AG04449 (cell line): Measurements from ENCODE around the gene NHERF2.

Experiments
- CTCF ChIA-PET: fragments of 350-600 bp; formaldehyde crosslinking; extraction: SDS; loops from one replicate; lab custom pipeline; 2021; ENCODE audit warnings: antibody characterized with exemption; lab: Yijun Ruan, JAX
- POLR2A ChIA-PET: fragments of 400-600, 350-600 bp; formaldehyde crosslinking; extraction: SDS; loops from one replicate; lab custom pipeline; 2020; ENCODE audit warnings: antibody characterized with exemption, inconsistent platforms; lab: Yijun Ruan, JAX
- DNase-seq: peaks from one replicate; pipeline ENCODE4 v3.0.0-alpha.2; 2010; ENCODE audit warnings: low read depth, low spot score
- H3K4me3 ChIP-seq: 2 replicates; pipeline ENCODE4 v1.5.1; 2011; ENCODE audit warnings: low read depth, mild to moderate bottlenecking, control low read depth, low read length
- CTCF ChIP-seq: IDR thresholded peaks from one replicate; pipeline ENCODE4 v1.5.1; 2011; ENCODE audit warnings: mild to moderate bottlenecking, moderate library complexity, low read length, control low read depth, inconsistent platforms; ENCODE audit not compliant: insufficient read depth; ENCODE audit errors: missing control alignments

Gene NHERF2

GRCh38 chr16:2048116-2048543 is 21.4 kb downstream of the NHERF2 start:
- CTCF ChIA-PET: interaction anchor here (0.7 to 5.0 kb wide), 10 partner anchors 8 to 92 kb away, joined by 3 to 19 read pairs (median 5); no protein-coding TSS in a partner anchor
- POLR2A ChIA-PET: interaction anchor here (0.7 to 2.1 kb wide), 10 partner anchors 12 to 107 kb away, joined by 3 to 11 read pairs (median 4); partner anchors contain the start of genes RAB26, RPS2 and TRAF7
- no peak for TF ChIP-seq CTCF

DNA sequence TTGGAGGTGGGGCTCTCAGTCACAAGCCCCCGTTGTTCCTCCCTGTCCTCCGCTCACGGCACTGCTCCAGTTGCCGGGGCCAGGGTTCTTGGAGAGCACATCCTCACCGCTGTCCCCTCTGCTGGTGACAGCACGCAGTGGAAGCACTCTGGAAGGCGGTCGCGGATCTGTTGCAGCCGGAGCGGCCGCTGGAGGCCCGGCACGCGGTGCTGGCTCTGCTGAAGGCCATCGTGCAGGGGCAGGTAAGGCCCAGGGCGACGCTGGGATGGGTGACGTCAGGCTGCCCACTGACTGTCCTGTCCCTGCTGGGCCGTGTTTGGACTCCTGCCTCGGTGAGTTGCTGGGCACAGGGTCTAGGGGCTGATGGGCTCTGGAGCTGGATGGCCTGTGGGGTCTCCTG is 26.5 kb downstream of the NHERF2 start:
- POLR2A ChIA-PET: no interaction called here
- no peak for DNase-seq
- CTCF ChIA-PET: interaction anchor here (2.4 kb wide), 1 partner anchor 49 kb away, joined by 6 read pairs; no protein-coding TSS in a partner anchor
- TF ChIP-seq CTCF: no peak
- H3K4me3 ChIP-seq: no peak overlapping the region

More at GRCh38 chr16:2048116-2048543, 21.4 kb downstream of the NHERF2 start:
- H3K4me3 ChIP-seq: peak overlapping the region; percentile 86
- DNase-seq: no peak

DNA sequence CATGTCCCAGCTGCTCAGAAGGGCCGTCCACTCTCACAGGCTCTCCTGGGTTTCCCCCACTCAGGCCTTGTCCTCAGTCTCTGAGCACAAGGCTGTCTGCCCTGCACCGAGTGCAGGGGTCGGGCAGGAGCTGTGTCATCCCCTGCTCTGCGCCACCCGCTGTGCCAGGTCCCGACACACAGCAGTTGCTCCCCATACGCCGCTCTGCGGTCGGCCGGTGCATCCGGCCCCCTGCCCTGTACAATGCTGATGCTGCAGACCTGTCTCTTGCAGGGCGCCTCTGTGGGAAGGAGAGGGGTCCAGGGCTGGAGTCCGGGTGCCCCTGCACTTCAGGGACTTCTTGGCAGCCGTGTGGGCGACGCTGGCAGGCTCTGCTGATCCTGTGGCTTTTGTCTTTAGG is 27.2 kb downstream of the NHERF2 start:
- CTCF ChIA-PET: no interaction called here
- POLR2A ChIA-PET: no interaction called here

DNA sequence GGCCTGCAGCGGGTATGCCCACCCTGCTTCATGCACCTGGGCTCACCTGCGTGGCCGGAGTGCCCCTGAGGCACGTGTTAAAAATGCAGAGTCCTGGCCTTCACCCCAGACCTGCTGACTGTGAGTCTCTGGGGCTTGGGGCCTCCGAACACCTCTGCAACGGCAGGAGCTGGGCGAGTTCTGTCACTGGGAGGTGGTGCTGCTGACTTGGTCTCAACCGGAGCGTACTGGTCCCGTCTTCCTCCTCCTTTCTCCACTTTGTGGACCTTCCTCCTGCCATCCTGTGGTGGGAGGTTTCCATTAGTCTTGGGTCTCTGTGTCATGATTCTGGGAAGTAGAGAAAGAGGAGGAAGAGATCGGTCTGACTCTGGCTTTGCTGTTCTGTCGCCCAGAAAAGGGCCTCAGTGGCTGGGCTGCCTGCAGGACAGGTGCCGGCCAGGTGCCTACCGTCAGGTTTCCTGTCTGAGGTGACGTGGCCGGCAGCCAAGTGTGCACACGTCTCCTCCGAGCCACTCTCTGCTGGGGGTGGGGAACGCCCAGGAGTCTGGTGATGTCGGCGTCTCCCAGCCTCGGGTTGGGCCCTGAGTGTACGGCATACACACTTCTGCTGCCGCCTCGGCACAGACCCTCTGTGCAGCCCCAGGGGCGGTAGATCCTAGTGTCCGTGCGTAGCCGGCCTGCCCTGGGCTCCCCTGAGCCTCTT is 28.0 kb downstream of the NHERF2 start:
- TF ChIP-seq CTCF: no peak
- no peak for DNase-seq
- no peak overlapping the region for H3K4me3 ChIP-seq
- ChIA-PET POLR2A (no interaction called here), CTCF (interaction anchor here (1.1 to 3.1 kb wide), 4 partner anchors 7 to 31 kb away, joined by 3 to 50 read pairs (median 8); partner anchors contain the start of genes NTHL1 and TSC2)

More for the DNA sequence above, 27.2 kb downstream of the NHERF2 start:
- TF ChIP-seq CTCF: no peak
- DNase-seq: no peak
- H3K4me3 ChIP-seq: no peak overlapping the region

GRCh38 chr16:2056077-2056476 is 29.4 kb downstream of the NHERF2 start:
- ChIA-PET CTCF (interaction anchor here (1.1 to 3.1 kb wide), 6 partner anchors 9 to 84 kb away, joined by 3 to 50 read pairs (median 12); partner anchors contain the start of genes NHERF2, NPW, NTHL1 and TSC2), POLR2A (interaction anchor here (0.9 kb wide), 1 partner anchor 95 kb away, joined by 3 read pairs; no protein-coding TSS in a partner anchor)

More at GRCh38 chr16:2056077-2056476, 29.4 kb downstream of the NHERF2 start:
- TF ChIP-seq CTCF: peak; percentile 33
- DNase-seq: no peak
- H3K4me3 ChIP-seq: no peak overlapping the region
